Panc1 (cell line): ENCODE measurements around the gene APLNR. TPM values are rescaled to one million over a fixed set of nuclear protein-coding genes. Genes with fewer than 3 reads are reported as not detected.

Source experiments
- ATAC-seq: fragments of 200-7000 bp; cut with Tn5 transposase; 2 replicates; pipeline ENCODE4 v1.9.1; 2020; ENCODE audit warnings: mild to moderate bottlenecking, moderate library complexity
- BruUV-seq: library from RNA; stranded (reverse); fragments of 400-500 nt; replicated peaks from 2 replicates; lab custom pipeline; 2021; lab: Mats Ljungman, UMichigan
- CTCF ChIA-PET: fragments of 300-600 bp; sonication (Branson Sonifier 250); formaldehyde crosslinking; loops from one replicate; lab custom pipeline; 2022; ENCODE audit warnings: antibody characterized with exemption; lab: Charles Lee
- POLR2A ChIA-PET: fragments of 300-600 bp; sonication (Branson Sonifier 250); formaldehyde crosslinking; loops from one replicate; lab custom pipeline; 2022; ENCODE audit warnings: antibody characterized with exemption; lab: Charles Lee
- DNase-seq: peaks from one replicate; pipeline ENCODE4 v3.0.0-alpha.2; 2010; ENCODE audit warnings: low read depth, low spot score
- H3K27ac ChIP-seq: 2 replicates; pipeline ENCODE4 v1.5.1; 2011; ENCODE audit warnings: mild to moderate bottlenecking, low read length, inconsistent platforms
- H3K27me3 ChIP-seq: fragments of 200-500 bp; sonication (Bioruptor generic); 2 replicates; pipeline ENCODE4 v1.6.0; 2014; ENCODE audit warnings: low read length, inconsistent platforms; ENCODE audit not compliant: control insufficient read depth, insufficient read depth
- H3K36me3 ChIP-seq: fragments of 200-500 bp; sonication (Bioruptor generic); 2 replicates; pipeline ENCODE4 v1.5.1; 2014; ENCODE audit warnings: inconsistent platforms, mild to moderate bottlenecking, low read length, moderate library complexity; ENCODE audit not compliant: control insufficient read depth, insufficient read depth
- H3K4me1 ChIP-seq: 2 replicates; pipeline ENCODE4 v1.5.1; 2011; ENCODE audit warnings: inconsistent platforms, mild to moderate bottlenecking, low read length, moderate library complexity; ENCODE audit not compliant: control insufficient read depth, insufficient read depth
- H3K4me3 ChIP-seq, 2 experiments: 2 replicates each; pipeline ENCODE4 v1.5.1; 2011 to 2012; ENCODE audit warnings: low read depth in 2 of 2, low read length in 2 of 2, mild to moderate bottlenecking in 2 of 2, inconsistent platforms in 1 of 2, moderate library complexity in 1 of 2
- H3K9me3 ChIP-seq: fragments of 200-500 bp; sonication (Bioruptor generic); 2 replicates; pipeline ENCODE4 v1.5.1; 2014; ENCODE audit warnings: low read depth, mild to moderate bottlenecking, inconsistent platforms, low read length, moderate library complexity; ENCODE audit not compliant: control insufficient read depth, insufficient read depth
- POLR2AphosphoS5 ChIP-seq: IDR thresholded peaks from 2 replicates; pipeline ENCODE4 v1.6.1; 2012; ENCODE audit warnings: mild to moderate bottlenecking, low read depth, low read length, moderate library complexity
- REST ChIP-seq, 2 experiments: IDR thresholded peaks; 2 replicates each; pipeline ENCODE4 v1.6.1; 2011 to 2012; ENCODE audit warnings: low read depth in 2 of 2, control low read depth in 1 of 2, low read length in 1 of 2, mild to moderate bottlenecking in 1 of 2, moderate library complexity in 1 of 2; ENCODE audit not compliant: insufficient read depth in 1 of 2
- SIN3A ChIP-seq: IDR thresholded peaks from 2 replicates; pipeline ENCODE4 v1.6.1; 2012; ENCODE audit warnings: low read depth, mild to moderate bottlenecking, low read length, moderate library complexity, borderline replicate concordance; ENCODE audit not compliant: insufficient read depth
- TCF7L2 ChIP-seq: IDR thresholded peaks from 2 replicates; pipeline ENCODE4 v1.6.1; 2011; ENCODE audit warnings: mild to moderate bottlenecking, low read depth, low read length, inconsistent platforms
- in situ Hi-C: cut with HindIII; loops from 2 replicates; pipeline ENCODE4 v1.10.0; 2016; ENCODE audit warnings: low sequenced_read_pairs, low pct_unique_long_range_greater_than_20kb
- intact Hi-C: fragments of 100-400 bp; cut with micrococcal nuclease; formaldehyde crosslinking; loops from one replicate; pipeline ENCODE4 v1.10.0; 2022; ENCODE audit not compliant: unreplicated experiment
- total RNA-seq: library from RNA; stranded (reverse); gene quantifications from one replicate; pipeline ENCODE4 v1.2.1, GENCODE V29; 2021; ENCODE audit not compliant: unreplicated experiment
- TF ChIP-seq, protein P1 (sequence below): fragments of 450-650 bp; IDR thresholded peaks from 2 replicates; pipeline ENCODE4 v1.5.1; 2017; ENCODE audit warnings: mild to moderate bottlenecking

APLNR gene
- total RNA-seq, 1 experiment from 2014 or later, result not detected

DNA sequence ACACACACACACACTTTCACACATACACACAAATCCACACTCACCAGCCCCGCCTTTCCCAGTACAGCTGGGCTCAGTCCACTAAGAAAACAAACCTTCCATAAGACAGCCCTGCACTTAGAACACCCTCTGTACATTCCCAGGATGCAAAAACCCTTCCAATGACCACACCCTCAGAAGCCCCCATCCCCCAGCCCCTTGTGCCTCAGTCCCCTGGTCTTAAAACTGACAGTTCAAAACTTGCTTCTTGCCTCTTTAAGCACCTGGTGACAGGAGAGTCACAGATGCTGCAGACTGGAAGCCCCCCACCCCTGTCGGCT lies 23.0 kb downstream of the APLNR start:
- H3K4me3 ChIP-seq, result no peak overlapping the region
- TF ChIP-seq TCF7L2 (no peak), REST (IDR thresholded peaks at IDR 0.05; ENCODE audit: insufficient read depth in 1 of 2, low read depth in 2 of 2, low read length in 1 of 2) (no peak), POLR2AphosphoS5 (no peak), SIN3A (no peak)
- TF ChIP-seq, protein P1, sequence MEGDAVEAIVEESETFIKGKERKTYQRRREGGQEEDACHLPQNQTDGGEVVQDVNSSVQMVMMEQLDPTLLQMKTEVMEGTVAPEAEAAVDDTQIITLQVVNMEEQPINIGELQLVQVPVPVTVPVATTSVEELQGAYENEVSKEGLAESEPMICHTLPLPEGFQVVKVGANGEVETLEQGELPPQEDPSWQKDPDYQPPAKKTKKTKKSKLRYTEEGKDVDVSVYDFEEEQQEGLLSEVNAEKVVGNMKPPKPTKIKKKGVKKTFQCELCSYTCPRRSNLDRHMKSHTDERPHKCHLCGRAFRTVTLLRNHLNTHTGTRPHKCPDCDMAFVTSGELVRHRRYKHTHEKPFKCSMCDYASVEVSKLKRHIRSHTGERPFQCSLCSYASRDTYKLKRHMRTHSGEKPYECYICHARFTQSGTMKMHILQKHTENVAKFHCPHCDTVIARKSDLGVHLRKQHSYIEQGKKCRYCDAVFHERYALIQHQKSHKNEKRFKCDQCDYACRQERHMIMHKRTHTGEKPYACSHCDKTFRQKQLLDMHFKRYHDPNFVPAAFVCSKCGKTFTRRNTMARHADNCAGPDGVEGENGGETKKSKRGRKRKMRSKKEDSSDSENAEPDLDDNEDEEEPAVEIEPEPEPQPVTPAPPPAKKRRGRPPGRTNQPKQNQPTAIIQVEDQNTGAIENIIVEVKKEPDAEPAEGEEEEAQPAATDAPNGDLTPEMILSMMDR, result no peak
- ChIA-PET CTCF (no interaction called here), POLR2A (no interaction called here)
- in situ Hi-C loops (no loop called here), intact Hi-C loops (no loop called here)
- no peaks in the 10 kb centered on the region for H3K4me1 ChIP-seq
- H3K9me3 ChIP-seq, result no peaks in the 10 kb centered on the region
- DNase-seq, result no peak
- no peaks in the 10 kb centered on the region; the same call in 1 of the 2 replicates for H3K27me3 ChIP-seq
- no peaks in the 10 kb centered on the region for H3K36me3 ChIP-seq
- BruUV-seq, result no TSS peak
- H3K27ac ChIP-seq, result no peak overlapping the region
- ATAC-seq, result no peak

DNA sequence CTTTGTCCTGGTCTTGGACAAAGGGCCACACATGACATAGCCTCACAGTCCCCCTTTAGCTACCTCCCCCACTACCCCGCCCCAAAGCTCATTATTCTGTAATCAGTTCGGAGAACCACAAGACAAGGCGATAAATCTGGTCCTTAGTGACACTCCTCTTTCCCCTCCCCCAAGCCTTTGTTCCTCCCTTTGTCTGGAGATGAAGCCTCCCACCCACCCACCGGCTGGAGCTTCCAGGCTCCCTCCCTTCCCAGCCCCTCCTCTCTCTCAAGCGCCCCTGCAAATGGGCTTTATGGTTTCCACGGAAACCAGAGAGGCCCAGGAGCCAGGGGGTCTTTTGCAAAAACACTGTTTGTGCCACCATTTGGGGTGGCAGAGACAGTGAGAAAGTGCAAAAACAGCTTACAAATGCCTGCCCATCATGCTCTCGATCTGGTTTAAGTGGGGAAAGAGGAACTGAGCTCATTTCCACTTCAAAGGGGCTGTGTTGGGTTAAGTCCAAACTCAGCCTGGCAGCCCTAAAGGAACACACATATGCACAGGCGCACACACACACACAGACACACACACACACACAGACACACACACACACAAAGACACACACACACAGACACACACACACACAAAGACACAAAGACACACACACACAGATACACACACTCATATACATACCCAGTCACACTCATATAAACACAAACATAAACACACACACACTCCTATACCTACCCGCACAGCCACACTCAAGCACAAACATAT lies 23.5 kb downstream of the APLNR start:
- DNase-seq (no peak), ATAC-seq (no peak)
- Histone ChIP-seq H3K4me3 (no peak overlapping the region), H3K36me3 (no peaks in the 10 kb centered on the region), H3K4me1 (no peaks in the 10 kb centered on the region), H3K27me3 (peaks cover 2% of the 10 kb centered on the region; the same call in 1 of the 2 replicates), H3K9me3 (no peaks in the 10 kb centered on the region), H3K27ac (no peak overlapping the region)
- CTCF ChIA-PET, result no interaction called here
- intact Hi-C loops, result no loop called here
- in situ Hi-C loops, result no loop called here
- no TSS peak for BruUV-seq
- TF ChIP-seq POLR2AphosphoS5 (no peak), SIN3A (no peak), REST (IDR thresholded peaks at IDR 0.05; ENCODE audit: insufficient read depth in 1 of 2, low read depth in 2 of 2, low read length in 1 of 2) (no peak), TCF7L2 (no peak)
- TF ChIP-seq, protein P1, result no peak
- POLR2A ChIA-PET, result no interaction called here
